H9 (cell line): ENCODE data around the gene PMF1. TPM values are rescaled to one million over a fixed set of nuclear protein-coding genes. Genes with fewer than 3 reads are reported as not detected.

Experiments used
- DNase-seq: peaks from one replicate; pipeline ENCODE4 v3.0.0-alpha.2; 2017
- H2AFZ ChIP-seq: one replicate; pipeline ENCODE4 v1.6.1; 2013; ENCODE audit warnings: mild to moderate bottlenecking, low read length, control low read depth, moderate library complexity
- H2AK5ac ChIP-seq: 2 replicates; pipeline ENCODE4 v1.6.1; 2013; ENCODE audit warnings: low read length, control low read depth, mixed read lengths; ENCODE audit not compliant: insufficient read length
- H2BK120ac ChIP-seq: one replicate; pipeline ENCODE4 v1.6.1; 2013; ENCODE audit warnings: low read depth, mild to moderate bottlenecking, low read length, control low read depth, inconsistent platforms; ENCODE audit not compliant: poor library complexity, severe bottlenecking
- H2BK12ac ChIP-seq: 2 replicates; pipeline ENCODE4 v1.6.1; 2013; ENCODE audit warnings: low read length, control low read depth, mixed read lengths, low read depth; ENCODE audit not compliant: insufficient read length
- H2BK15ac ChIP-seq: 2 replicates; pipeline ENCODE4 v1.6.1; 2013; ENCODE audit warnings: low read depth, low read length, control low read depth
- H2BK20ac ChIP-seq: one replicate; pipeline ENCODE4 v1.6.1; 2013; ENCODE audit warnings: low read depth, mild to moderate bottlenecking, low read length, control low read depth, inconsistent platforms; ENCODE audit not compliant: poor library complexity, severe bottlenecking
- H2BK5ac ChIP-seq: 2 replicates; pipeline ENCODE4 v1.6.1; 2013; ENCODE audit warnings: low read length, control low read depth, mixed read lengths; ENCODE audit not compliant: insufficient read length
- H3K14ac ChIP-seq: 2 replicates; pipeline ENCODE4 v1.6.1; 2013; ENCODE audit warnings: low read length, control low read depth; ENCODE audit not compliant: insufficient read depth
- H3K18ac ChIP-seq: 2 replicates; pipeline ENCODE4 v1.6.1; 2013; ENCODE audit warnings: low read depth, mild to moderate bottlenecking, mixed read lengths, low read length, control low read depth; ENCODE audit not compliant: insufficient read length
- H3K23ac ChIP-seq: 2 replicates; pipeline ENCODE4 v1.6.1; 2013; ENCODE audit warnings: low read length, control low read depth, mixed read lengths, low read depth; ENCODE audit not compliant: insufficient read length
- H3K23me2 ChIP-seq: 2 replicates; pipeline ENCODE4 v1.6.1; 2013; ENCODE audit warnings: low read depth, mild to moderate bottlenecking, mixed read lengths, low read length, control low read depth; ENCODE audit not compliant: insufficient read length, poor library complexity, severe bottlenecking
- H3K27ac ChIP-seq: 2 replicates; pipeline ENCODE4 v1.5.1; 2013; ENCODE audit warnings: low read length, control low read depth, mixed read lengths, low read depth; ENCODE audit not compliant: insufficient read length
- H3K27me3 ChIP-seq: 2 replicates; pipeline ENCODE4 v1.6.1; 2013; ENCODE audit warnings: low read length, control low read depth, inconsistent platforms; ENCODE audit not compliant: insufficient read depth
- H3K4ac ChIP-seq: 2 replicates; pipeline ENCODE4 v1.6.1; 2013; ENCODE audit warnings: low read depth, mild to moderate bottlenecking, control low read depth, inconsistent platforms, low read length, moderate library complexity
- H3K4me1 ChIP-seq: 2 replicates; pipeline ENCODE4 v1.6.1; 2013; ENCODE audit warnings: low read length, control low read depth, inconsistent platforms; ENCODE audit not compliant: insufficient read depth
- H3K4me2 ChIP-seq: 2 replicates; pipeline ENCODE4 v1.6.1; 2013; ENCODE audit warnings: low read length, control low read depth, mixed read lengths; ENCODE audit not compliant: insufficient read length, insufficient read depth
- H3K56ac ChIP-seq: 2 replicates; pipeline ENCODE4 v1.6.1; 2013; ENCODE audit warnings: low read depth, mild to moderate bottlenecking, mixed read lengths, low read length, control low read depth; ENCODE audit not compliant: insufficient read length
- H3K79me1 ChIP-seq: 2 replicates; pipeline ENCODE4 v1.6.1; 2013; ENCODE audit warnings: low read depth, mild to moderate bottlenecking, moderate library complexity, low read length, control low read depth, inconsistent platforms; ENCODE audit not compliant: insufficient read depth, poor library complexity, severe bottlenecking
- H3K79me2 ChIP-seq: 2 replicates; pipeline ENCODE4 v1.6.1; 2013; ENCODE audit warnings: low read length, control low read depth, inconsistent platforms; ENCODE audit not compliant: insufficient read depth
- H3K9ac ChIP-seq: 2 replicates; pipeline ENCODE4 v1.6.1; 2013; ENCODE audit warnings: low read length, control low read depth, mixed read lengths; ENCODE audit not compliant: insufficient read length; ENCODE audit errors: extremely low read depth
- H3K9me3 ChIP-seq: one replicate; pipeline ENCODE4 v1.6.1; 2013; ENCODE audit warnings: low read depth, low read length, inconsistent platforms; ENCODE audit not compliant: control insufficient read depth
- H3T11ph ChIP-seq: one replicate; pipeline ENCODE4 v1.6.1; 2013; ENCODE audit warnings: mild to moderate bottlenecking, low read length, control low read depth, inconsistent platforms
- H4K20me1 ChIP-seq: one replicate; pipeline ENCODE4 v1.6.1; 2013; ENCODE audit not compliant: control insufficient read depth, insufficient read length, insufficient read depth
- H4K5ac ChIP-seq: 2 replicates; pipeline ENCODE4 v1.6.1; 2013; ENCODE audit warnings: low read depth, mild to moderate bottlenecking, mixed read lengths, low read length, control low read depth; ENCODE audit not compliant: insufficient read length
- H4K8ac ChIP-seq: replicated peaks from 2 replicates; pipeline ENCODE4 v1.6.1; 2013; ENCODE audit warnings: low read length, control low read depth, mixed read lengths, low read depth; ENCODE audit not compliant: insufficient read length
- H4K91ac ChIP-seq: 2 replicates; pipeline ENCODE4 v1.6.1; 2013; ENCODE audit warnings: low read depth, mild to moderate bottlenecking, moderate library complexity, mixed read lengths, low read length, control low read depth; ENCODE audit not compliant: insufficient read length
- H3K27ac Mint-ChIP-seq, 3 experiments: 2 replicates in 2 of 3; 3 replicates in 1 of 3; pipeline ENCODE4 v1.8.0; 2020 to 2021; ENCODE audit warnings: mixed read lengths in 3 of 3, mild to moderate bottlenecking in 1 of 3, moderate library complexity in 1 of 3
- H3K27me3 Mint-ChIP-seq: 2 replicates; pipeline ENCODE4 v1.8.0; 2021; ENCODE audit warnings: low read depth, mild to moderate bottlenecking, moderate library complexity, mixed read lengths
- H3K36me3 Mint-ChIP-seq, 3 experiments: 2 replicates in 2 of 3; 3 replicates in 1 of 3; pipeline ENCODE4 v1.8.0; 2020 to 2021; ENCODE audit warnings: low read depth in 3 of 3, mixed read lengths in 3 of 3; ENCODE audit not compliant: insufficient read depth in 1 of 3
- H3K4me1 Mint-ChIP-seq, 2 experiments: 2 replicates each; pipeline ENCODE4 v1.8.0; 2020; ENCODE audit warnings: mixed read lengths in 2 of 2
- H3K4me3 Mint-ChIP-seq, 2 experiments: 2 replicates in 1 of 2; 3 replicates in 1 of 2; pipeline ENCODE4 v1.8.0; 2020 to 2021; ENCODE audit warnings: mild to moderate bottlenecking in 2 of 2, mixed read lengths in 2 of 2, moderate library complexity in 1 of 2
- H3K9me3 Mint-ChIP-seq, 2 experiments: 2 replicates in 1 of 2; 3 replicates in 1 of 2; pipeline ENCODE4 v1.8.0; 2020; ENCODE audit warnings: mild to moderate bottlenecking in 2 of 2, mixed read lengths in 2 of 2, moderate library complexity in 1 of 2
- CTCF ChIP-seq: fragments of 200-600 bp; sonication (generic); conservative IDR thresholded peaks from 3 replicates; pipeline ENCODE4 v1.8.0; 2021; ENCODE audit warnings: antibody characterized with exemption, mild to moderate bottlenecking
- WGBS: extraction: QIAGEN DNeasy Blood & Tissue Kit; methylation state at CpG from one replicate; pipeline ENCODE4 v1.1.7; 2013; ENCODE audit warnings: missing lambda C conversion rate, low lambda C conversion rate, mixed read lengths; ENCODE audit not compliant: insufficient read length; ENCODE audit errors: extremely low coverage; 5-methylcytosine and 5-hydroxymethylcytosine counted together
- total RNA-seq: library from RNA; stranded (reverse); gene quantifications from 2 replicates; pipeline ENCODE4 v1.2.1, GENCODE V29; 2021

The PMF1 gene
- total RNA-seq, 1 experiment from 2014 or later, result 136 TPM

GRCh38 chr1:156276966-156277381, 64.2 kb downstream of the PMF1 start:
- Histone ChIP-seq H2AK5ac (no peak overlapping the region), H3K56ac (no peak overlapping the region), H3T11ph (no peak overlapping the region), H3K4me1 (no peaks in the 10 kb centered on the region), H4K5ac (no peak overlapping the region), H4K91ac (no peak overlapping the region), H3K27me3 (no peaks in the 10 kb centered on the region), H3K4ac (no peak overlapping the region), H3K9me3 (no peaks in the 10 kb centered on the region), H2AFZ (no peak overlapping the region), H3K79me1 (peaks cover 5% of the 10 kb centered on the region), H3K79me2 (peaks cover 21% of the 10 kb centered on the region), H2BK20ac (no peak overlapping the region), H3K23ac (no peak overlapping the region), H3K18ac (no peak overlapping the region), H3K27ac (no peak overlapping the region), H3K9ac (no peak overlapping the region), H2BK12ac (no peak overlapping the region), H3K4me2 (no peak overlapping the region), H3K23me2 (peaks cover 6% of the 10 kb centered on the region), H4K20me1 (no peaks in the 10 kb centered on the region), H2BK5ac (no peak overlapping the region), H3K14ac (no peak overlapping the region), H4K8ac (no peak overlapping the region), H2BK15ac (no peak overlapping the region), H2BK120ac (no peak overlapping the region)
- DNase-seq, result no peak
- H3K27me3 Mint-ChIP-seq, result no peaks in the 10 kb centered on the region
- no CpG with 5 or more reads among the region's 6 CpGs for WGBS
- H3K4me3 Mint-ChIP-seq, result no peak overlapping the region
- no peak for TF ChIP-seq CTCF
- peaks cover 10% of the 10 kb centered on the region in 2 experiments for H3K4me1 Mint-ChIP-seq
- H3K27ac Mint-ChIP-seq, result no peak overlapping the region
- H3K9me3 Mint-ChIP-seq, result no peaks in the 10 kb centered on the region
- H3K36me3 Mint-ChIP-seq, result peaks cover 57 to 76% (median 69%) of the 10 kb centered on the region in 3 experiments; a peak in 6 of 7 replicates
